ENCODE results near the gene KRTAP10-4.
"Not testable (repeated sequence)": the region's sequence is repeated elsewhere in the genome, so short reads cannot be mapped to it uniquely, and the experiment has no call there.

The KRTAP10-4 gene

GRCh38 chr21:44534688-44535087, 38.8 kb upstream of the KRTAP10-4 start:
- no peak for DNase-seq (ENCODE audit: low read depth)

- no peak for DNase-seq (ENCODE audit: low read depth)
Measured at GRCh38 chr21:44535963-44536362, 37.6 kb upstream of the KRTAP10-4 start.

DNA sequence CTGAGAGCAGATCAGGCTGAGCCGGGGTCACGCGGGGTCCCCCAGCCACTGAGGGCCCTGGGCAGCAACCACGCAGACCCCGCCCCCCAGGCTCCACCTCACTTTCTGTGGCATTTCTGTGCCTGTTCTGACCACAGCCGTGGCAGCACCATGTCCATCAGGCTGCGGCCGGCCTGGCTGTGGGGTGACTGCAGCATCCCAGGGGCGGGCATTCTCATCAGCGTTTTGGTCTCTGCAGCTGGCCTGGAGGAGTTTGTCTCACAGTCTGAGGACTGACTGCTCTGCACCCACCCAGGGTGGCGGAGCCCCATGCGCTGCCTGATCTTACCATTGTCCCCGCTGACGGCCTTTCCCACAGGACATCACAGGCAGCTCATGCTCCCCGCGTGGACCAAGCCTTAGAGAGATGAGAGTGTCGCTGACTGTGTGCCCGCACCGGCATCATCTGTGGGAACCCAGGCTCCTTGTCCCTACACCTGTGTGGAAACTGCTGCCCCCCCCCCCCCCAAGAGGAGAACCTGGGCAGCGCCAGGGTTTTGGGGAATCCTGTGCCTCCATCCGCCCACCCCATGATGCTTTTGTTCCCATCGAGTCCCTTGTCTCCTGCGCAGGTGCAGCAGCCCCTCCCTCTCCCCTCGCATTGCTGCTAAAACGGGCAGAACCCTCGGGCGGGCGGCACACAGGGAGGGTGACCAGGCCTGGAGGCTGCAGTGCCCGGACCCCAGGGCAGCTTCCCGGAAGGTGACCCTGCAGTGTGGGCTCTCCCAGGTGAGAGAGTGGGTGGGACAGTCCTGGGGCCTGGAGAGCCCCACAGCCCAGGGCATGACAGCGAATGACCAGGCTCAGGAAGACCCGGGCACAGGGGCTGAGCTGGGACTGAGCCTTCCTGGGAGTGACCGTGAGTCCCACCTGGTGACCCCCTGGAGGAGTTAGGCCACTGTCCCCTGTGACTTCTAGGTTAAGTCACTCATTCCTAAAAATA, 35.3 kb upstream of the KRTAP10-4 start:
- no peak for DNase-seq (ENCODE audit: low read depth)

DNA sequence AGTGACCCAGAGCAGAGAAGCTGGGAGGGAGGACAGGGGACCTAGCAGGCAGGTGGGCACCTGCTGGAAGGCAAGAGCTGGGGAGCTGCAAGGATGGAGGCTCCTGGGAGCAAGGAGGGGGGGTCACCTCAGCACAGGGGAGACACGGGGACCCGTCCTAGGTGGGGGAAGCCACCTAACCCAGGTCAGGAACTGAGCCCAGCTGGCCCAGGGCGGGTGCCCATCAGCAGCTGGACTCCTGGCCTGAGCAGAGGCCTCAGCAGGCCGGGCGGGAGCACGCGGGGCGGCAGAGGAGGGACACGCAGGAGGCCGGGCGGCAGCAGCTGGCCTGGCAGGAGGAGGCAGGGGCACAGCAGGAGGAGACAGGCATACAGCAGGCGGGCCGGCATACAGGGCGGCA, 34.5 kb upstream of the KRTAP10-4 start:
- DNase-seq (ENCODE audit: low read depth) = no peak

GRCh38 chr21:44539991-44540666, 33.4 kb upstream of the KRTAP10-4 start, which contains the start of gene KRTAP10-1:
KRTAP10-1 (minus strand) TSS chr21:44540195; CDS start chr21:44540150, 45 bp downstream.
- DNase-seq (ENCODE audit: low read depth) = no peak

DNA sequence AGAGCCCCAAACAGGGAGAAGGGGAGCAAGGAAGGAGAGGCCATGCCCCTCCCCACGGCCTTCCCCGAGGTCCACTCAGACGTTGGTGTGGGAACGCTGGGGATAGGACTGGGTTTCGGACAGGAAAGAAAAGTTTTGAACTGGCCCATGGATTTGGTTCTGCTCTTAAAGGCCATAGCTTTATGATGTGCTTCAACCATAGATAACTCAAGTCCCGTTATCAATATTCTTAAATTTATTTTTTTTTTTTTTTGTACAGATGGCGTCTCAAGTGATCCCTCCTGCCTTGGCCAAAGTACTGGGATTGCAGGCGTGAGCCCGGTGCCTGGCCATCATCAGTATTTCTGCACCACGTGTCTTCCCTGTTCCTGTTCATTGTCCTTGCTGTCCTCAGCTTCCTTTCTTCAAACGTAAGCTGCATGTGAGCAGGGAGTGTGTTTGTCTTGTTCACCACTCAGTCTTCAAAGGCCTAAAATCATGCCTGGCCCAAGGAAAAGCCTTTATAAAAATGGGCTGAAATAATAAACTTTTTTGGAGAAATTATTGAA, 32.7 kb upstream of the KRTAP10-4 start:
- DNase-seq (ENCODE audit: low read depth) = no peak

GRCh38 chr21:44542716-44543115, 30.8 kb upstream of the KRTAP10-4 start:
- no peak for DNase-seq (ENCODE audit: low read depth)

GRCh38 chr21:44544566-44544965, 29.0 kb upstream of the KRTAP10-4 start:
- no peak for DNase-seq (ENCODE audit: low read depth)

DNA sequence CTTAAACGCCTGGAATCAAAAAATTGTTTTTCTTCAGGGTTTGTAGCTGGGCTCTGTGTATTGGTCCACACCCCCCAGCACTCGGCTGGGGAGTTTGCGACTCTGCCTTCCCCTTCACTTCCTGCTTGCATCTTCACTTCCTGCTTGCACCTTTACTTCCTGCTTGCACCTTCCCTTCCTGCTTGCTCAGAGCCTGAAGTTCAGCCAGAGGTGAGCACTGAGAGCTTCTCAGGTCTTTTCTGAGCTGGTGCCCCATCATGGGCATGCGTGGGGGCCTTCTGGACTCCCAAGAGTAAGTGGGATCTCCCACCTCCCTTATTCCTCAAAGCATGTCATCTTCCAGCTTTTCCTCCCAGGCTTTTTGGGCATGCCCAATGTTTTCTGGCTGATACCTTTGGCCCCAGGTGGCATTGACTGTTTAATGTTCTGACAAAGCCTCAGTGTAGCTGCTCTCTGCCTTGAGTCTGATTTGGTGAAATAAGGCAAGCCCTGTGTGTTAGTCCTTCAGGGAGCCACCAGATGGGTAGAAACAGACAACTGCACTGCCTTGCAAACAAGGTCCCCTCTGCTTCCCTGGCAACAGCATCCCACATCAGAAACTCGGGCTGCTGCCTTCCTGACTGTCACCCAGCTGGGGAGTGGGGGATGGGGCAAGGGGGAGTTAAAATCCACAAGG, 25.7 kb upstream of the KRTAP10-4 start:
- DNase-seq (ENCODE audit: low read depth) = no peak

GRCh38 chr21:44548381-44548780, 25.1 kb upstream of the KRTAP10-4 start:
- no peak for DNase-seq (ENCODE audit: low read depth)

- DNase-seq (ENCODE audit: low read depth) = no peak
Measured at GRCh38 chr21:44548922-44549321, 24.6 kb upstream of the KRTAP10-4 start.

GRCh38 chr21:44549525-44550211, 23.9 kb upstream of the KRTAP10-4 start:
- DNase-seq (ENCODE audit: low read depth) = no peak

DNA sequence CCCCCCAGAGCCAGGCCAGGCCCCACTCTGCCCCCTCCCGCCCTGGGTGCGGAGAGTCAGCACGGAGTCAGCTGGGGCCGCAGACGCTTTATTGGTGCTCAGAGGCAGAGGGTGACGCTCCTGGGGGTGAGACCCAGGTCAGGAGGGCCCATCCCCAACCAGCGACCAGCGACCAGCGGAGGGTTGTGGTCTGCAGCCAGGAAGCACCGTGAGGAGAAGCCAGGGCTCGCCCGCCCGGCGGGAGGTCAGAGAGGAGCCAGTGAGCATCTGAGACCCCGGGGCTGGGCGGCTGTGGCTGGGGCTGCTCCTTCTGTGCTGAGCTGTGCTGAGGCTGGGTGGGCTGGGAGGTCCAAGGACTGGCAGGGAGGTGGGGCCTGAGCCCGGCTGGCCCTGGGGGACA, 23.2 kb upstream of the KRTAP10-4 start:
- not testable (repeated sequence) for DNase-seq (ENCODE audit: low read depth)

DNA sequence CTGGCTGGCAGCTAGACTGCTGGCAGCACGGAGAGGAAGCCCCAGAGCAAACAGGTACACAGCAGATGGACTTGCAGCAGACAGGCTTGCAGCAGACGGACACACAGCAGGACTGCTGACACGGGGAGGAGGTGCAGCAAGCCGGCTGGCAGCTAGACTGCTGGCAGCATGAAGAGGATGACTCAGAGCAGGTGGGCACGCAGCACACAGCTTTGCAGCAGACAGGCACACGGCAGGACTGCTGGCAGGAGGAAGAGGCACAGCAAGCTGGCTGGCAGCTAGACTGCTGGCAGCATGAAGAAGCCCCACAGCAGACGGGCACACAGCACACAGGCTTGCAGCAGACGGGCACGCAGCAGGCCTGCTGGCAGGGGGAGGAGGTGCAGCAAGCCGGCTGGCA, 22.7 kb upstream of the KRTAP10-4 start:
- DNase-seq (ENCODE audit: low read depth) = no peak

DNA sequence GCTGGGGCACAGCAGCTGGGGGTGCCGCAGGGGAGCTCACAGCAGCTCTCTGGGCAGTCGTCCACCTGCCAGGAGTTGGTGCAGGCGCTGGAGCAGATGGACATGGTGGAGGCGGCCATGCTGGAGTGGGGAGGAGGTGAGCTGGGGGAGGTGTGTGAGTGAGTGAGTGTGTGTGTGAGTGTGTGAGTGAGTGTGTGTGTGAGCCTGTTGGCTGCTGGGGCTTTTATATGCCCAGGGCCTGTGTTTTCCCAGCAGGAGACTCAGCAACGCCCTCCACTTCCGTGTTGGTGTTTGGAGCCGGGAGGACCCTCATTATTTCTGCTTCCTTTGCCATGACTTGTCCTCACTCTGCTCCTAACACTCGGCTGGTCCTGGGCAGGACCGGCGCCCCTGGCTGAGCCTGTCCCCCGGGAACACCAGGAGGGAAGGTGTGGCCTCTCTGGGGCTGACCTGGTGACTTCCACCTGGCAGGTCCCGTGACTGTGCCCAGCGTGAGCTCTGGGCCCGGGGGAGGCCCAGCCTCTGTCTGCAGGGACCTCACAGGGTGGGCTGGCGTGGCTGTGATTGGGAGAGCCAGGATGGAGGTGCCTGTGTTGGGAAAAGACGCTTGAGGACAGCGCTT, 22.1 kb upstream of the KRTAP10-4 start, which contains the start of gene KRTAP10-2:
TSS of gene KRTAP10-2 (minus strand) at position 166 of the 622 bp plus-strand sequence. CDS start at position 119, 47 bp downstream.
- DNase-seq (ENCODE audit: low read depth) = no peak

- DNase-seq (ENCODE audit: low read depth) = no peak
Measured at GRCh38 chr21:44552136-44552535, 21.4 kb upstream of the KRTAP10-4 start.

DNA sequence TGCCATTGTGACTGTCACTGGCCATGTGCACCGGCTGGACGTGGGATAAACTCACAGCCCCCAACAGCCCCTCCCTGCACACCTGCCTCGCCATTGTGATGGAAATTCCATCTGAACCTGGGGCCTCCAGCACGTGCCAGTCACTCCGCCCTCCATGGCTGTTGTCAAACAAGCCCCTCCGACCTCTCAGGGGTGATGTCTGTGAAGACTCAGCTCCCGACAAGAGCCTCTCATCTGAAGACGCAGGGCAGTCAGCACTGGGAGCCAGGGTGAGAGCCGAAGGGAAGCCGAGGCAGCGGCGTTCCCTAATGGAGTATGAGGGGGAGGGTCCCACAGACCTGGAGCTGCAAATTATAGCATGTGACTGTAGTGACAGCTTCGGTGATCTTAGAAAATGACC, 20.8 kb upstream of the KRTAP10-4 start:
- no peak for DNase-seq (ENCODE audit: low read depth)

DNA sequence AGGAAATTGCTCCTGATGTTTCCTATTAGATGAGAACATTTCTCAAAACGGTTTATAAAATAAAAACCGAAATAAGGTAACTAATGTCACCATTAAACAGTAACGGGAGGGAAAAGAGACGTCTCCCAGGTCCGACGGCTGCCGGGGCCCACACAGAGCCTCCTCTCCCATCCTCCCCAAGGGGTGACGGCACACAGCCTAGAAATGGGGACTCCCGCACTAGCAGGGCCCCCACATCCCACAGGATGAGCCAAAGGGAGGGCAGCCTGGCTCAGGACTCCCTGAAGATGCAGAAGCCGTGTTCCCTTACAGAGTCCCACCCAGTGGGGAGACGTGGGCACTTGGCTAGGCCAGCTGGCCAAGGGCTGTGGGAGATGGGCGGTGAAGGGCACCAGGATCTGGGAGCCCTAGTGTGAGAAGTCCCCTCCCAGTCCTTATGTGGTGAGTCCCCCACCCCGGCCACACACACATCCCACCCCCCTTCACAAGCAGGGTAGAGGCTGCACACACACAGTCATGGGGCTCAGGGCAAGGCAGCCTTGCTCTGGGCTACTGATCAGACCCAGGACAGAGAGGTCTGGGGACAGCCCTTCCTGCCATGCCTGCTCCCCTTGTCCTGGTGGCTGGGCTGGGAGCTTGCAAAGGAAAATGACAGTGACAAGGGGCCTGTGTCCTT, 18.2 kb upstream of the KRTAP10-4 start:
- DNase-seq (ENCODE audit: low read depth) = no peak

DNA sequence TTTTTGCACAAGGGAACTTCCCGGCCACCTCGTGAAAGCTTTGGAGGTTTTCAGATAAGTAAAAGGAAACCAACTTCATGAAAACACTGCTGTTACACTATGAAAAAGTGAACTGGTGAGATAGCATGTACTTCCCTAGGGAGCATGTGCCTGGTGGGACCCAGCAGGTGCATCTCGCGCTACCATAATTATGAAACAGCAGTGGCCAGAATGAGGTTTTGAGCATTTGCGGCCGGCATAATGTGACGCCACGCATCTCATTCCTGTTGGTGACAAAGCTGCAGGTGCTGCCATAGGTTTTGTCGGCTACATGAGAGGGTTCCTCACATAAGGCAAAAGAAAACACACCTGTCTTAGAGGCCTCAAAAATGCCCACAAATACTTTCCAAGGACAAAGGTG, 16.6 kb upstream of the KRTAP10-4 start:
- DNase-seq (ENCODE audit: low read depth) = no peak

All from ELR (cell line).